Measurements from ENCODE around the gene RYR1. TPM values are rescaled to one million over a fixed set of nuclear protein-coding genes. Genes with fewer than 3 reads are reported as not detected.

RYR1 gene
- total RNA-seq, 1 donor from 2014 or later = 0.32 TPM

DNA sequence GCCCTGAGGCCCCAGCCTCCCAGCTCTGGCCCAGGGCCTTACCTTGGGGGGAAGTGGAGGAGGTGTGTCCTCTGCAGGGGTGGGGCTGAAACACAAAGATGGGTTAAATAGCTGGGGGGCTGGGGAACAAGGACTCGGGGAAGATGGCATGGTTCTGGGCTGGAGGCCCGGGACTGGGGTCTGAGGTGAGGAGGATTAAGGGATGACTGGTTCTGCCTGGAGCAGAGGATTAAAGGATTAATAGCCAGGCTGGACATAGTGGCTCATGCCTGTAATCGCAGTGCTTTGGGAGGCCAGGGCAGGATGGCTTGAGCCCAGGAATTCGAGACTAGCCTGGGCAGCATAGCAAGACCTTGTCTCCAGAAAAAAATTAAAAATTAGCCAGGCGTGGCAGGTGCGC lies 172.6 kb downstream of the RYR1 start:
- Histone ChIP-seq H3K79me2 (ENCODE audit: insufficient read depth, low read length) (no peaks in the 10 kb centered on the region), H3K27me3 (ENCODE audit: insufficient read depth, low read length) (no peaks in the 10 kb centered on the region), H2AFZ (ENCODE audit: low read depth, low read length) (no peak overlapping the region), H3K4me1 (ENCODE audit: insufficient read depth, low read length) (no peaks in the 10 kb centered on the region), H3K9me3 (ENCODE audit: insufficient read depth, low read depth, low read length) (no peaks in the 10 kb centered on the region), H3K4me2 (ENCODE audit: low read length) (no peak overlapping the region), H3K9ac (ENCODE audit: low read length) (no peak overlapping the region), H3K4me3 (ENCODE audit: insufficient read depth, low read depth, low read length) (no peak overlapping the region), H3K36me3 (ENCODE audit: insufficient read depth, low read length) (no peaks in the 10 kb centered on the region), H4K20me1 (ENCODE audit: insufficient read depth, low read length) (no peaks in the 10 kb centered on the region), H3K27ac (ENCODE audit: low read depth, low read length) (no peak overlapping the region)
- TF ChIP-seq, protein P1, sequence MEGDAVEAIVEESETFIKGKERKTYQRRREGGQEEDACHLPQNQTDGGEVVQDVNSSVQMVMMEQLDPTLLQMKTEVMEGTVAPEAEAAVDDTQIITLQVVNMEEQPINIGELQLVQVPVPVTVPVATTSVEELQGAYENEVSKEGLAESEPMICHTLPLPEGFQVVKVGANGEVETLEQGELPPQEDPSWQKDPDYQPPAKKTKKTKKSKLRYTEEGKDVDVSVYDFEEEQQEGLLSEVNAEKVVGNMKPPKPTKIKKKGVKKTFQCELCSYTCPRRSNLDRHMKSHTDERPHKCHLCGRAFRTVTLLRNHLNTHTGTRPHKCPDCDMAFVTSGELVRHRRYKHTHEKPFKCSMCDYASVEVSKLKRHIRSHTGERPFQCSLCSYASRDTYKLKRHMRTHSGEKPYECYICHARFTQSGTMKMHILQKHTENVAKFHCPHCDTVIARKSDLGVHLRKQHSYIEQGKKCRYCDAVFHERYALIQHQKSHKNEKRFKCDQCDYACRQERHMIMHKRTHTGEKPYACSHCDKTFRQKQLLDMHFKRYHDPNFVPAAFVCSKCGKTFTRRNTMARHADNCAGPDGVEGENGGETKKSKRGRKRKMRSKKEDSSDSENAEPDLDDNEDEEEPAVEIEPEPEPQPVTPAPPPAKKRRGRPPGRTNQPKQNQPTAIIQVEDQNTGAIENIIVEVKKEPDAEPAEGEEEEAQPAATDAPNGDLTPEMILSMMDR (IDR thresholded peaks at IDR 0.05; ENCODE audit: insufficient read depth, low read depth, low read length) = no peak
- TF ChIP-seq EZH2 (IDR thresholded peaks at IDR 0.05; ENCODE audit: insufficient read depth, low read length) = no peak
- no peaks in the 10 kb centered on the region for H3K4me1 Mint-ChIP-seq (ENCODE audit: low read depth, unreplicated experiment)
- no peaks in the 10 kb centered on the region for H3K36me3 Mint-ChIP-seq (ENCODE audit: low read depth, unreplicated experiment)
- H3K9me3 Mint-ChIP-seq (ENCODE audit: unreplicated experiment) = no peaks in the 10 kb centered on the region
- no peak for FAIRE-seq
- H3K4me3 Mint-ChIP-seq (ENCODE audit: unreplicated experiment) = no peak overlapping the region
- H3K27ac Mint-ChIP-seq (ENCODE audit: unreplicated experiment) = no peak overlapping the region
- DNase-seq (ENCODE audit: low read depth) = no peak
- H3K27me3 Mint-ChIP-seq (ENCODE audit: low read depth, unreplicated experiment) = peaks cover 6% of the 10 kb centered on the region

DNA sequence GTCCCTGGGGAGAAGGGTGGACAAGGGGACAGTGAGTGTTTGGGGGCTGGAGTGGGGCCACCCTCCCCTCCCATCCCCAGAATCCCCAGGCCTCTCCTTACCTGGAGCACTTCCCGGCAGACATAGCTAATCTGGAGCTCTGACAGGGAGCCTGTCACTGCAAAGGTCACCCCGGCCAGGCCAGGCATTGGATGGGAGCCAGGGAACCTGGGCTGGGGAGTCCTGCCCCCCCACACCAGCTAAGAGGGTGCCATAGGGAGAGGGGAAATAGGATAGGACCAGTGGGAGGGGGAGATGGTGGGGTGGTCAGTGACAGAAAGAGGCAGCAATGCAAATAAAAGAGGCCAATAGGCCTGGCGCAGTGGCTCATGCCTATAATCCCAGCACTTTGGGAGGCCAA lies 180.8 kb downstream of the RYR1 start:
- H3K27me3 Mint-ChIP-seq (ENCODE audit: low read depth, unreplicated experiment) = peaks cover 2% of the 10 kb centered on the region
- H3K27me3 ChIP-seq (ENCODE audit: insufficient read depth, low read length) = no peaks in the 10 kb centered on the region
- no peaks in the 10 kb centered on the region for H4K20me1 ChIP-seq (ENCODE audit: insufficient read depth, low read length)
- H3K9me3 ChIP-seq (ENCODE audit: insufficient read depth, low read depth, low read length) = no peaks in the 10 kb centered on the region
- no peaks in the 10 kb centered on the region for H3K4me1 Mint-ChIP-seq (ENCODE audit: low read depth, unreplicated experiment)
- no peak overlapping the region for H3K4me3 ChIP-seq (ENCODE audit: insufficient read depth, low read depth, low read length)
- H3K4me2 ChIP-seq (ENCODE audit: low read length) = no peak overlapping the region
- H3K27ac Mint-ChIP-seq (ENCODE audit: unreplicated experiment) = no peak overlapping the region
- no peaks in the 10 kb centered on the region for H3K9me3 Mint-ChIP-seq (ENCODE audit: unreplicated experiment)
- no peak overlapping the region for H2AFZ ChIP-seq (ENCODE audit: low read depth, low read length)
- no peak overlapping the region for H3K27ac ChIP-seq (ENCODE audit: low read depth, low read length)
- no peak for FAIRE-seq
- peaks cover 5% of the 10 kb centered on the region for H3K79me2 ChIP-seq (ENCODE audit: insufficient read depth, low read length)
- no peak for TF ChIP-seq EZH2 (IDR thresholded peaks at IDR 0.05; ENCODE audit: insufficient read depth, low read length)
- TF ChIP-seq, protein P1 (IDR thresholded peaks at IDR 0.05; ENCODE audit: insufficient read depth, low read depth, low read length) = no peak
- H3K36me3 Mint-ChIP-seq (ENCODE audit: low read depth, unreplicated experiment) = no peaks in the 10 kb centered on the region
- DNase-seq (ENCODE audit: low read depth) = no peak
- H3K4me3 Mint-ChIP-seq (ENCODE audit: unreplicated experiment) = no peak overlapping the region
- H3K36me3 ChIP-seq (ENCODE audit: insufficient read depth, low read length) = no peaks in the 10 kb centered on the region
- H3K4me1 ChIP-seq (ENCODE audit: insufficient read depth, low read length) = peaks cover 6% of the 10 kb centered on the region
- no peak overlapping the region for H3K9ac ChIP-seq (ENCODE audit: low read length)

DNA sequence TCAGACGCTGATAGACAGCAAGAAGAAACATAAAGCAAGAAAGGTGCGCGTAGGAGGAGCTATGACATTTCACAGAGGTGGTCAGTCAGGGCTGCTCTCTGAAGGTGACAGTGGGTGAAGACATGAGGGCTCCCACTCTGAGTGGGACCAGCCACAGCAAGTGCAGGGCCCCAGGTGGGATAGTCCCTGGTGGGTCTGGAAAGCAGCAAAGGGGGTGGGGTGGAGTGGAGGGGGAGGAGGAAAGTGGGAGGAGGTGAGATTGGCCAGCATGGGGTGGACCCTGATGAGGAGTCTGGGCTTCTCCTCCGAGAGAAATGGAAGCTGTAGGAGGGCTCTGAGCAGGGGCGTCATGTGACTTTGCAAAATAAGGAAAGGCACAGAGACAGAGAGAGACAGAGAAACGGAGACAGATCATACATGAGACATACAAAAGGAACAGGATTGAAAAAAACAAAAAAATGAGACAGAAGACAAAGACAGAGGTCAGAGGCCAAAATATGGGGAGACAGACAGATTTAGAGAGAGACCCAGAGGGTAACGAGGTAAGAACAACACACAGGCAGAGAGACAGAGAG lies 181.6 kb downstream of the RYR1 start:
- no peaks in the 10 kb centered on the region for H3K36me3 ChIP-seq (ENCODE audit: insufficient read depth, low read length)
- no peak overlapping the region for H3K4me2 ChIP-seq (ENCODE audit: low read length)
- no peak overlapping the region for H3K27ac Mint-ChIP-seq (ENCODE audit: unreplicated experiment)
- no peak for FAIRE-seq
- no peak overlapping the region for H2AFZ ChIP-seq (ENCODE audit: low read depth, low read length)
- H3K4me3 Mint-ChIP-seq (ENCODE audit: unreplicated experiment) = no peak overlapping the region
- DNase-seq (ENCODE audit: low read depth) = no peak
- H3K9me3 Mint-ChIP-seq (ENCODE audit: unreplicated experiment) = no peaks in the 10 kb centered on the region
- H3K9me3 ChIP-seq (ENCODE audit: insufficient read depth, low read depth, low read length) = no peaks in the 10 kb centered on the region
- no peak overlapping the region for H3K4me3 ChIP-seq (ENCODE audit: insufficient read depth, low read depth, low read length)
- peaks cover 3% of the 10 kb centered on the region for H3K36me3 Mint-ChIP-seq (ENCODE audit: low read depth, unreplicated experiment)
- no peak overlapping the region for H3K27ac ChIP-seq (ENCODE audit: low read depth, low read length)
- H3K9ac ChIP-seq (ENCODE audit: low read length) = no peak overlapping the region
- H3K4me1 ChIP-seq (ENCODE audit: insufficient read depth, low read length) = peaks cover 12% of the 10 kb centered on the region
- H3K4me1 Mint-ChIP-seq (ENCODE audit: low read depth, unreplicated experiment) = peaks cover 5% of the 10 kb centered on the region
- TF ChIP-seq EZH2 (IDR thresholded peaks at IDR 0.05; ENCODE audit: insufficient read depth, low read length) = no peak
- TF ChIP-seq, protein P1 (IDR thresholded peaks at IDR 0.05; ENCODE audit: insufficient read depth, low read depth, low read length) = no peak
- H3K79me2 ChIP-seq (ENCODE audit: insufficient read depth, low read length) = peaks cover 13% of the 10 kb centered on the region
- H3K27me3 ChIP-seq (ENCODE audit: insufficient read depth, low read length) = no peaks in the 10 kb centered on the region
- H3K27me3 Mint-ChIP-seq (ENCODE audit: low read depth, unreplicated experiment) = peaks cover 2% of the 10 kb centered on the region
- peaks cover 6% of the 10 kb centered on the region for H4K20me1 ChIP-seq (ENCODE audit: insufficient read depth, low read length)

Measured in astrocyte (in vitro differentiated cells and primary cell).